ENCODE data around the gene CDK14. TPM values are rescaled to one million over a fixed set of nuclear protein-coding genes. Genes with fewer than 3 reads are reported as not detected.

CDK14 gene
- total RNA-seq (36.0 and 41.1 TPM in 2 replicates), polyA plus RNA-seq (23.6 and 28.9 TPM in 2 replicates), polyA minus RNA-seq (ENCODE audit: low replicate concordance) (33.0 and 37.5 TPM in 2 replicates)
- 15.4 and 19.2 TPM in 2 replicates for polyA plus RNA-seq (2012)

- H3K79me2 ChIP-seq (ENCODE audit: control insufficient read depth, insufficient read depth, low read length) = peaks cover 41% of the 10 kb centered on the region
- H3K9me3 ChIP-seq (ENCODE audit: control insufficient read depth, insufficient read depth, low read depth, low read length) = no peaks in the 10 kb centered on the region
- TF ChIP-seq EZH2 (IDR thresholded peaks at IDR 0.05; ENCODE audit: low read length, missing control alignments) = no peak
- TF ChIP-seq CTCF (conservative IDR thresholded peaks at IDR 0.05 in 1 of 2, IDR thresholded peaks at IDR 0.05 in 1 of 2; ENCODE audit: low read depth in 1 of 2, low read length in 2 of 2) = peak; percentile 25 to 35
- peak within 1 kb of the TSS; percentile 78 to 91 (median 87) for H3K4me3 ChIP-seq (replicated peaks in 1 of 4; ENCODE audit: control extremely low read depth in 1 of 4, insufficient read depth in 1 of 4, low read depth in 3 of 4, low read length in 4 of 4)
- H3K36me3 ChIP-seq (ENCODE audit: control insufficient read depth, insufficient read depth, low read length) = no peaks in the 10 kb centered on the region
- H3K4me2 ChIP-seq (ENCODE audit: extremely low read depth, insufficient read depth, low read length) = peak within 1 kb of the TSS; percentile 89
- H3K4me1 ChIP-seq (ENCODE audit: control insufficient read depth, extremely low read depth, insufficient read depth, low read length) = peaks cover 10% of the 10 kb centered on the region
- no peaks in the 10 kb centered on the region for H4K20me1 ChIP-seq (ENCODE audit: control insufficient read depth, extremely low read depth, insufficient read depth, low read length)
- peak; percentile 67 to 71 for DNase-seq (ENCODE audit: low read depth in 2 of 2)
- H2AFZ ChIP-seq (ENCODE audit: low read length) = peak within 1 kb of the TSS; percentile 85
- peak within 1 kb of the TSS; percentile 88 for H3K27ac ChIP-seq (ENCODE audit: insufficient read depth, low read length)
- no peaks in the 10 kb centered on the region for H3K27me3 ChIP-seq (ENCODE audit: control insufficient read depth, insufficient read depth, low read length)
- peak within 1 kb of the TSS; percentile 87 for H3K9ac ChIP-seq (ENCODE audit: insufficient read depth, low read length)
Measured at GRCh38 chr7:90595801-90596670, at the start of gene CDK14. TSS of gene CDK14 (plus strand) at chr7:90596321. CDS start at chr7:90596628, 307 bp downstream.

- no peaks in the 10 kb centered on the region for H3K4me1 ChIP-seq (ENCODE audit: control insufficient read depth, extremely low read depth, insufficient read depth, low read length)
- DNase-seq (ENCODE audit: low read depth in 2 of 2) = no peak
- TF ChIP-seq CTCF (conservative IDR thresholded peaks at IDR 0.05 in 1 of 2, IDR thresholded peaks at IDR 0.05 in 1 of 2; ENCODE audit: low read depth in 1 of 2, low read length in 2 of 2) (no peak), EZH2 (IDR thresholded peaks at IDR 0.05; ENCODE audit: low read length, missing control alignments) (no peak)
- H4K20me1 ChIP-seq (ENCODE audit: control insufficient read depth, extremely low read depth, insufficient read depth, low read length) = no peaks in the 10 kb centered on the region
- H3K27me3 ChIP-seq (ENCODE audit: control insufficient read depth, insufficient read depth, low read length) = no peaks in the 10 kb centered on the region
- no peak overlapping the region for H3K9ac ChIP-seq (ENCODE audit: insufficient read depth, low read length)
- H3K79me2 ChIP-seq (ENCODE audit: control insufficient read depth, insufficient read depth, low read length) = no peaks in the 10 kb centered on the region
- no peaks in the 10 kb centered on the region for H3K9me3 ChIP-seq (ENCODE audit: control insufficient read depth, insufficient read depth, low read depth, low read length)
- no peak overlapping the region for H3K27ac ChIP-seq (ENCODE audit: insufficient read depth, low read length)
- H2AFZ ChIP-seq (ENCODE audit: low read length) = no peak overlapping the region
- no peaks in the 10 kb centered on the region for H3K36me3 ChIP-seq (ENCODE audit: control insufficient read depth, insufficient read depth, low read length)
- no peak overlapping the region for H3K4me2 ChIP-seq (ENCODE audit: extremely low read depth, insufficient read depth, low read length)
- no peak overlapping the region for H3K4me3 ChIP-seq (replicated peaks in 1 of 4; ENCODE audit: control extremely low read depth in 1 of 4, insufficient read depth in 1 of 4, low read depth in 3 of 4, low read length in 4 of 4)
Measured at GRCh38 chr7:90551036-90551435, 45.1 kb upstream of the CDK14 start.

GRCh38 chr7:90552521-90552920, 43.6 kb upstream of the CDK14 start:
- no peak overlapping the region for H3K27ac ChIP-seq (ENCODE audit: insufficient read depth, low read length)
- DNase-seq (ENCODE audit: low read depth in 2 of 2) = peak in 1 of 2 donors; percentile 54
- no peak overlapping the region for H3K4me2 ChIP-seq (ENCODE audit: extremely low read depth, insufficient read depth, low read length)
- no peaks in the 10 kb centered on the region for H3K9me3 ChIP-seq (ENCODE audit: control insufficient read depth, insufficient read depth, low read depth, low read length)
- TF ChIP-seq CTCF (conservative IDR thresholded peaks at IDR 0.05 in 1 of 2, IDR thresholded peaks at IDR 0.05 in 1 of 2; ENCODE audit: low read depth in 1 of 2, low read length in 2 of 2) (no peak), EZH2 (IDR thresholded peaks at IDR 0.05; ENCODE audit: low read length, missing control alignments) (no peak)
- H4K20me1 ChIP-seq (ENCODE audit: control insufficient read depth, extremely low read depth, insufficient read depth, low read length) = no peaks in the 10 kb centered on the region
- no peaks in the 10 kb centered on the region for H3K79me2 ChIP-seq (ENCODE audit: control insufficient read depth, insufficient read depth, low read length)
- no peak overlapping the region for H2AFZ ChIP-seq (ENCODE audit: low read length)
- no peaks in the 10 kb centered on the region for H3K4me1 ChIP-seq (ENCODE audit: control insufficient read depth, extremely low read depth, insufficient read depth, low read length)
- no peaks in the 10 kb centered on the region for H3K36me3 ChIP-seq (ENCODE audit: control insufficient read depth, insufficient read depth, low read length)
- no peaks in the 10 kb centered on the region for H3K27me3 ChIP-seq (ENCODE audit: control insufficient read depth, insufficient read depth, low read length)
- H3K4me3 ChIP-seq (replicated peaks in 1 of 4; ENCODE audit: control extremely low read depth in 1 of 4, insufficient read depth in 1 of 4, low read depth in 3 of 4, low read length in 4 of 4) = no peak overlapping the region
- H3K9ac ChIP-seq (ENCODE audit: insufficient read depth, low read length) = no peak overlapping the region

All from fibroblast of lung (primary cell).